ENCODE measurements around the gene SLC12A3.
"Not testable (repeated sequence)": the region's sequence is repeated elsewhere in the genome, so short reads cannot be mapped to it uniquely, and the experiment has no call there.

Gene SLC12A3

GRCh38 chr16:56883586-56883985 lies 18.6 kb downstream of the SLC12A3 start:
- H3K9me3 ChIP-seq = no peaks in the 10 kb centered on the region
- no peaks in the 10 kb centered on the region for H3K36me3 ChIP-seq
- no peak for TF ChIP-seq CTCF (IDR thresholded peaks at IDR 0.05)
- no peaks in the 10 kb centered on the region for H3K27me3 ChIP-seq
- H3K27ac ChIP-seq = no peak overlapping the region
- H3K4me1 ChIP-seq (ENCODE audit: control insufficient read depth in 1 of 2, insufficient read depth in 1 of 2, low read depth in 1 of 2, low read length in 1 of 2) = no peaks in the 10 kb centered on the region
- no peak overlapping the region for H3K4me3 ChIP-seq (ENCODE audit: low read depth in 1 of 2, low read length in 1 of 2)

- Histone ChIP-seq H3K4me3 (ENCODE audit: low read depth in 1 of 2, low read length in 1 of 2) (no peak overlapping the region), H3K27me3 (no peaks in the 10 kb centered on the region), H3K9me3 (no peaks in the 10 kb centered on the region), H3K4me1 (ENCODE audit: control insufficient read depth in 1 of 2, insufficient read depth in 1 of 2, low read depth in 1 of 2, low read length in 1 of 2) (no peaks in the 10 kb centered on the region), H3K27ac (no peak overlapping the region), H3K36me3 (no peaks in the 10 kb centered on the region)
- no peak for TF ChIP-seq CTCF (IDR thresholded peaks at IDR 0.05)
Observed at GRCh38 chr16:56884026-56884582, 19.1 kb downstream of the SLC12A3 start.

- H3K36me3 ChIP-seq; H3K9me3 ChIP-seq; H3K4me1 ChIP-seq (ENCODE audit: control insufficient read depth in 1 of 2, insufficient read depth in 1 of 2, low read depth in 1 of 2, low read length in 1 of 2); H3K4me3 ChIP-seq (ENCODE audit: low read depth in 1 of 2, low read length in 1 of 2); H3K27me3 ChIP-seq; H3K27ac ChIP-seq: not testable (repeated sequence)
Observed at GRCh38 chr16:56884929-56885328, 19.9 kb downstream of the SLC12A3 start.

- no peak for TF ChIP-seq CTCF (IDR thresholded peaks at IDR 0.05)
- H3K27ac ChIP-seq = no peak overlapping the region
- no peaks in the 10 kb centered on the region for H3K27me3 ChIP-seq
- H3K36me3 ChIP-seq = no peaks in the 10 kb centered on the region
- H3K9me3 ChIP-seq = no peaks in the 10 kb centered on the region
- H3K4me3 ChIP-seq (ENCODE audit: low read depth in 1 of 2, low read length in 1 of 2) = no peak overlapping the region
- H3K4me1 ChIP-seq (ENCODE audit: control insufficient read depth in 1 of 2, insufficient read depth in 1 of 2, low read depth in 1 of 2, low read length in 1 of 2) = no peaks in the 10 kb centered on the region
Observed at GRCh38 chr16:56885446-56886162, 20.6 kb downstream of the SLC12A3 start.

- no peaks in the 10 kb centered on the region for H3K9me3 ChIP-seq
- H3K27ac ChIP-seq = no peak overlapping the region
- H3K36me3 ChIP-seq = no peaks in the 10 kb centered on the region
- H3K4me1 ChIP-seq (ENCODE audit: control insufficient read depth in 1 of 2, insufficient read depth in 1 of 2, low read depth in 1 of 2, low read length in 1 of 2) = no peaks in the 10 kb centered on the region
- H3K27me3 ChIP-seq = no peaks in the 10 kb centered on the region
- H3K4me3 ChIP-seq (ENCODE audit: low read depth in 1 of 2, low read length in 1 of 2) = no peak overlapping the region
- TF ChIP-seq CTCF (IDR thresholded peaks at IDR 0.05) = no peak
Observed at GRCh38 chr16:56886296-56886695, 21.3 kb downstream of the SLC12A3 start.

GRCh38 chr16:56886826-56887225 lies 21.8 kb downstream of the SLC12A3 start:
- no peak for TF ChIP-seq CTCF (IDR thresholded peaks at IDR 0.05)
- no peaks in the 10 kb centered on the region for H3K4me1 ChIP-seq (ENCODE audit: control insufficient read depth in 1 of 2, insufficient read depth in 1 of 2, low read depth in 1 of 2, low read length in 1 of 2)
- H3K27me3 ChIP-seq = no peaks in the 10 kb centered on the region
- no peak overlapping the region for H3K27ac ChIP-seq
- H3K4me3 ChIP-seq (ENCODE audit: low read depth in 1 of 2, low read length in 1 of 2) = no peak overlapping the region
- H3K36me3 ChIP-seq = no peaks in the 10 kb centered on the region
- no peaks in the 10 kb centered on the region for H3K9me3 ChIP-seq

All from neutrophil (primary cell).